Stimulated activated CD4-positive, alpha-beta T cell treated with anti-CD3 and anti-CD28 coated beads, TNF-alpha, amount 100 ng/mL, for 4 hours (primary cell): ENCODE measurements around the gene ABCF2.

ENCODE experiments used
- DNase-seq, 3 experiments: peaks; one replicate each; pipeline ENCODE4 v3.0.0-alpha.2; 2020; ENCODE audit warnings: low read depth in 3 of 3

Gene ABCF2

DNA sequence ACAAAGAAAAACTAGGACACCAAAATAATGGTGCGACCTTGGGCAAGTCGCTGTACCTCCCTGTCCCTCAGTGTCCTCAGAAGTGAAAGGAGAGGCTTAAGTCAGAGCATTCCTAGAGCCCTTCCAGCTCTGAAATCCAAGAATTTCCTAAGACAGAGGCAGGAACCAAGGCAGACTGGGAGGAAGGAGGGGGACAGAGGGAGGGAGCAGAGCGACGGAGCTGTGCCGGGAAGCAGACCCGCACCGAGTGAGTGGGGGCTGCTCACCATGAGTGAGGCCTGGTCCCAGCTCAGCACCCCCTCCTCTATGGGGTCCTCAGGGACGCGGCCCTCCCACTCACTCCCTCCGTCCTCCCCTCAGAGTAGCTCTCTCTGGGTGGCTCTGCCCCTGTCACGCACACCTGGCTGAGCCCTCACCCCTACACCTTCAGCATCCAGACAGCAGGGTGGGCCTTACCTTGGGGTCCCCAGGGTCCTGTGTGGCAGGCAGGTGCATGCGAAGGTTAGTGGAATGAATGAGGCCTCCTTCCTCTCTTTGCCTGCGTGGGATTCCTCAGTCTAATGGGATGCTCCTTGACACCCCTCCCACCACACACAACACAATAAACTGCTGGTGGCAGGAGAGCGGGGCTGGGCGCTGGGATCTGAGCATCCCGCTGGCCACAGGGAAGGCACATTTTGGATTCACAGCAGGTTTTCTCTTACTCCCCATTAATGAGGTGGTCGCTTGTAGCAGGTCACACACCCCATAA lies 26.1 kb upstream of the ABCF2 start:
- no peak for DNase-seq

DNA sequence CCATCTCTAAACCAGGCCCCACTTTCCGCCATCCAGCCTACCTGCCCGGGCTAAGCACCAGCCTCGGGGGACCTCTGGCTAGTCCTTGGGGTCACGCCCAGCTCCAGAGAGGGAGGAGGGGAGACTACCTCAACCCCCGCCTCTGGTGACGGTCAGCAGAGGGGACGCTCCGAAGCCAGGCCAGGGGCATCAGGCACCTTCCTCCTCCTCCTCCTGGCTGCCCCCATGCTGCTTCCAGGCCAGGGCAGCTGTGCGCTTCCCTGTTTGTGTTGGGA lies 25.5 kb upstream of the ABCF2 start:
- DNase-seq: no peak

DNA sequence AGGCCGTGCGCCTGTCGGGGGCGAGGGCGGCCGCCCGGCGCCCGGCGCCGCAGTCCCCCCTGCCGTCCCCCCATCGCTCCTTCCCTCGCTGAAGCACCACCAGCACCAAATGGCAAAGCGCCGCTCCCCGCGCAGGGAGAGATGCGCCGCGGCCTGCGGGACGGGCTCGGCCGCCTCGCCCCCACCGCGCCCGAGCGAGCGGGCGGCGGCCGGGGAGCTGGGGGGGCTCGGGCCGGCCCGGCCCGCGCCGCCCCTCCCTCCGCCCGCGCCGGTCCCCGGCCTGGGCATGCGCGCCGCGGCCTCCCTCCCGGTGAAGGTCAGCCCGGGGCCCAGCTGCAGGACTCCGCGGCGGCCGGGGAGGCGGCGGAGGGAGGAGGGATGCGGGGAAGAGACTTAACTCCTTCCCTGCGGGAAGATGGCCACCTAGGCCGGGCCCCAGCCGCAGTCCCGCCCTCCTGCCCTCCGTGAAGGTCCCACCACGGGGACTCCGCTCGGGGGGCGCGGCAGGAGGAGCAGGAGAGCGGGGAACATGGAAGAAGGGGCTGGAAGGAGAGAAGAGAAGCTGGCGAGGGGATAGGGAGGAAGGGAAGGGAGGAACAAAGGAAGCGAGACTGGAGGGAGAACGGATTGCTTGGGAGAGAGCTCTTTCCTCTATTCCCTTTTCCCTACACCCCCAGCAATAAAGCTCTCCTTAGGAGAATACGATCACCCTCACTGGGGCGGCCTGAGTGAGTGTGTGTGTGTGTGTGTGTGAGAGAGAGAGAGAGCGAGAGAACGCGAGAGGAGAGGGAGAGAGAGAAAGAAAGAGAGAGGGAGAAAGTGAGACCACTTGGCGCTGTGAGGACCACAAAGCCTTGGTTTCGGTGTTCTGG lies 24.9 kb upstream of the ABCF2 start:
- no peak for DNase-seq

DNA sequence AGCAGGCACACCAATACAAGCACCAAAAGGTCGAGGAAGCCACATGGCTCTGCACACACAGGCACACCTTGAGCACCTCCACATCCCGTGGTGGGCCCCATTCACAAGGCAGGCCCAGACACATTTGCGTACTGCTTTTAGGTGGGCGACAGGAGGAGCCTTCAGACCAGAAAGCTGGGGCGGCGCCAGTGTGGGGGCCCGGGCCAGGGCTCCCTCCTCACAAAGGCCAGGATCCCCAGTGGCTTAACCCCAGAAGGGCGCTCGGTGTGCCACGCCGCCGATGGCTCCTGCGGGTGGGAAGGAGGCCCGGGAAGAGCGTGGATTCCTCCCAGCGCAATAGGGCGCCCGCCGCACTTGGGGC lies 24.3 kb upstream of the ABCF2 start:
- DNase-seq: no peak

DNA sequence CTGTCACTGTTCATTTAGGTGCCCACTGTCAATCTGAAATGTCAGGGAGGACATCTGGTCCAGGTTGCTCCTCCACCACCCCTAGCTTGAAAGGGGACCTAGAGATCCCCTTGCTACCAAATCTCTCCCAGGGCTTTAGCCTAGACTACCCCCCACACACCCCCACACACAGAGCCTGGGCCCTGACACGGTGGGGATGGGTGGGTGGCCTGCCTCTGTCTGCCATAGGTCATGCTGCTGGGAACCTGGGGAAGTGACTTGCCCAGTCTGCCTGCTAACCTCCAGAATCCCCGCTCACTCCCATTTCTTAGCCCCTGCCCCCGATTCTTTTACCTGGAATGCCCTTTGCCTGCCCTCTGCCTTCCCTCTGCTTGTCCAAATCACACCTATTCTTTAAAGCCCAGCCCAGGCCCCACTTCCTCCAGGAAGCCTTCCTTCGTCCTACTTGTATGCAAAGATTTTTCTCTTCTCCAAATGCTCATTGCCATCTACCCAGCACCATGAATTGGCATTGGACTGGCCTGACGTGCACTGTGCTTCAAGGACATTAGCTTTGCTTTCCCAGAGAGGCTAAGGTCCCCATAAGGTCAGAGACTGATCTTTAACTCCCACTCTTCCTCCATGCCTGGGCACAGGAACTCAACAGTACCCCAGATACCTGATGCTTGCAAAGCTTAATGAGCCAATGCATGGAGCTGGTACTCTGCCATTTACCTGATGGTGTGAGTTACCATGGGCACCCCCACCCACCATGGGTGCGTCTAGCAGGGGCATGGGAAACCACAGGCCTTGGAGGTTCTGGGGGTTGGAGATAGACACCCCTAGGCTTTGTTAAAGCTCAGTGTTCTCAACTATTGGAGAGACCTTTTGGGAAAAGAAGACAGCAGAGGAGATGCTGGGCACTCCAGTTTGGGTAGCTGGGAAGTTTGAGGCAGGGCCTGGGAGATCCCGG lies 23.5 kb upstream of the ABCF2 start:
- no peak for DNase-seq

DNA sequence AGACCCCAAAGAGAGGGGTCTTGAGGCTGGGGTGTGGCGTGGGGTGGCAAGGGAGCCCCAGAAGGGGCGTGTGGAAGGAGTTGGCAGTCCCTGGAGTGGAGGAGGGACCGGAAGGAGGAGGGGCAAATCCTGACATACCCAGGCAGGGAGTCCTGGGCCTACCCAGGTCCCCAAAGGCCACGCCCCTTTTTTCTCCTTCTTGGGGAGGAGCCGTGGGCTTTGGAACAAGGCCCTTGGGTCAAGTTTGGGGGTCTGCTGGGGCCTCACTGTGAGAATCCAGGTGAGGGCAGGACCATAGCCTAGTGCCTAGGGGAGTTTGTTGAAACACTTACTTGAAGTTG lies 22.7 kb upstream of the ABCF2 start:
- DNase-seq: no peak

DNA sequence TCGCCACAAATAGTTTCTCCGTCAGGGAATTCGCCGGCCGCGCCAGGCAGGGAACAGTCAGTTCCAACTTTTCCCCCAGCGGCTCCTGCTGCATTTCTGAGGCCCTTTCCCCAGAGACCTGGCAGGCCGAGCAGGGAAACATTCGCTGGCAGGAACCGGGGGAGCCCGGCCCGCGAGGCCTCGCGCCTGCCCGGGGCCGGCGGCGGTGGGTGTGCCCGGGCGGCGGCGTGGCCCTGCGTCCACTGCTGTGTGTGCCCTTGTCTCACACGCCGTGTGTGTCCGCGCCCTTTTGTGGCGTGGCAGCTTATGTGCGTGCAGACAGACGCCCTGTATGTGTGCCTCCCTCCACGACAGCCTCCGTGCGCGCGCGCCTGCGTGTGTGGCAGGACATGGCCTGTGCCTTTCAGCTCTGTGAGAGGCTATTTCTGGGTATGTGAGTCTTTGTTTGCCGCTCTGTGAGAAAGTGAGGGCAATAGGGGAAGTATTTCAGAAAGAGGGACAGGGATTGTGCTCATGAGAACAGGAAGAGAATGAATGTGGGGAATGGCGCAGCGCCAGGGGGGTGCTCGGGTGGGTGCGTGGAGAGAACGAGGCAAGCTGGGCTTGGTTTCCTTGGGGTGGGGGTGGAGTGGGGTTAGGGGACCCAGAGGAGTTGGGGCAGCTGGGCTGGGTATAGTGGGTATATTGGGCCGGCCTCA lies 22.2 kb upstream of the ABCF2 start:
- DNase-seq: no peak

DNA sequence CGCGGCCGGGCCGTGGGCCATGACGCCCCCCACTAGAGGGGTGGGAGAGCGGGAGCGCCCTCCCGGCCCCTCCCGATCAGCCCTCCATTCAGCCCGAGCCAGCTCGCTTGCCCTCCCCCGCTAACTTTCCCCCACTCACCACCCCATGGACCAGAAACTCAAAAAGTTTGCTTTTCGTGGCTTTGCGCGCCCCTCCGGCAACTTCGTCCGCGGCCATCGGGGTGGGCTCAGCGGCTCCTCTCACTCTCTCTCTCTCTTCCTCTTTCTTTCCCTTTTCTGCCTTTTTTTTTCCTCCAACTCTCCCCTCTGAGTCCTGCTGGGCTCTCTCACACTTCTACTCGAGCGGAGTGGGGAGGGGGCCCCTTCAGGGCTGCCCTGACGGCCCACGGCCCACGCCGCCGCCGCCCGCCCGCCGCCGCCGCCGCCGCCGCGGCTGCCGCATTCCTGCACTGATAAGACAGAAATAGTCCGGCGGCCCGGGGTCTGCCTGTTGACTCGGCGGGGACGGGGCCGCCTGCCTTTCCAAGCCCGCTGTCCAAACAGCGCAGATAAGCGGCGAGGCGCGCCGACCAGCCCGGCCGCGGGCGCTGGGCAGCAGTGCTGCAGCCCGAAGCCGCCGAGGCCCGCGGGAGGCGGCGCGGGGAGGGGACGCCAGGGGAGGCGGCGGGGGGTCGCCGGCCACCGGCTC lies 21.5 kb upstream of the ABCF2 start, which contains the start of gene SMARCD3:
SMARCD3 (minus strand) TSS at position 349 of the 688 bp plus-strand sequence; CDS start at position 217, 132 bp downstream.
- DNase-seq: no peak

DNA sequence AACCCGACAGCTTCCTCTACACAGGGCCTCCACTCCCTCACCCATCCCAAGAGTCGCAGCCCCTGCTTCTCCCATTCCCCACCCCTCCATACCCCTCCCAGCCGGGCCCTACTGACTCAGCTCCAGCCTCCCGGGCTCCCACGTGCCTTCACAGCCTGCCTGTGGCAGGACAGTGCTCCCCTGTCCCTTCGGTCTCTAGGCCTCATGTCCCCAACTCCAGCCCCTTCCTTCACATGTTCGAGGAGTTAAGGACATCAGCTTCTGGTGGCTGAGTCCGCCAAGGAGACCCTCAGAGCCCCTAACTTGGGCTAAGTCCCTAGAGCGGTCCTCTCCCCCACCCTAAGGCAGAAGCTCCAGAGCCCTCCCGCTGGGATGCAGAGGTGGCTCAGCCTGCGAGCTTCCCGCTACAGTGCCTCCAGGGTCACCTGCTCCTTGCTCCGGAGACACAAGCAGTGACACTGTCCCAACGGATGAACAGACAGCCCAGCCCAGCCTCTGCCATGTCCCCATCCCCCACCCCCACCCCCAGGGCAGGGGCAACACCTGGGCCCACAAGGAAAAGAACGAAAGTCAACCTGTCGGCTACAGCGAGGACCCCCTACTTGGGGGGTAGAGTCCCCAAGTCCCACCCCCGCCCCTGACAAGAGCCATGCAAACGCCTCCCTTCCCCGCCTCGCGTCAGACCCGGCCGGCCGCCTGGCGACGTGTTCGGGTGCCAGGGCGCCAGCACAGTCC lies 20.8 kb upstream of the ABCF2 start:
- DNase-seq: no peak

DNA sequence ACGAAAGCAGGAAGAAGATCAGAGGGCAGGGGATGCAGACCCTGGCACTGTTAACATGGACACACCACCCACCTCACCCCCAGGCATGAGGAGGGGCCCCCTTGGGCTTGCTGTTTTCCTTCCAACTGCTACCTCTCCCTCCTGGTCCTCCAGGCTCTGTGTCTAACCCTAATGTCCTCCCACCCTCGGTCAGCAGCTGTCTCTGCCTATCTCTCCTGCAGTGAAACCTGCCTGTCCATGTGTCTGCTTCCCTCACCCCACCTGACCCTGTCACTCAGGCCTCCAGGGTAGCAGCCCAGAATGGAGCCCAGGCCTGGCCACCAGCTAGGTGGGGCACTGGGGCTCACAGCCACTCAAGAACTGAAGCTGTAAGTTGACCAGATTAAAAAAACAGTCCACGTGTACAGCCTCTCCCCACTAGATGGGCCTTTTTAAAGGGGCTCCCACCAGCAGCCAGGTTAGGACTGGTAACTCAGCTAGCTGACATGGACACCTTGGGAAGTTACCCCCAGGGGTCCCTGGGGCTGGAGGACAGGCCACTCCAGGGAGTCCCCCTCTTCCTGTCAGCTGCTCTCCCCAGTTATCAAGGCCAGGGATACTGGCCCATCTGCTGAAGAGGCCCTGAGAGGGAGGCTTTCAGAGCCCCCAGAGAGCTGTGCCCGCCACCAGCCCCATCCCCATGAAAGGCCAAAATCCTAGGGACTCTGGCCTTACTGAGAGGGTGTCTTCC lies 20.0 kb upstream of the ABCF2 start:
- DNase-seq: no peak

DNA sequence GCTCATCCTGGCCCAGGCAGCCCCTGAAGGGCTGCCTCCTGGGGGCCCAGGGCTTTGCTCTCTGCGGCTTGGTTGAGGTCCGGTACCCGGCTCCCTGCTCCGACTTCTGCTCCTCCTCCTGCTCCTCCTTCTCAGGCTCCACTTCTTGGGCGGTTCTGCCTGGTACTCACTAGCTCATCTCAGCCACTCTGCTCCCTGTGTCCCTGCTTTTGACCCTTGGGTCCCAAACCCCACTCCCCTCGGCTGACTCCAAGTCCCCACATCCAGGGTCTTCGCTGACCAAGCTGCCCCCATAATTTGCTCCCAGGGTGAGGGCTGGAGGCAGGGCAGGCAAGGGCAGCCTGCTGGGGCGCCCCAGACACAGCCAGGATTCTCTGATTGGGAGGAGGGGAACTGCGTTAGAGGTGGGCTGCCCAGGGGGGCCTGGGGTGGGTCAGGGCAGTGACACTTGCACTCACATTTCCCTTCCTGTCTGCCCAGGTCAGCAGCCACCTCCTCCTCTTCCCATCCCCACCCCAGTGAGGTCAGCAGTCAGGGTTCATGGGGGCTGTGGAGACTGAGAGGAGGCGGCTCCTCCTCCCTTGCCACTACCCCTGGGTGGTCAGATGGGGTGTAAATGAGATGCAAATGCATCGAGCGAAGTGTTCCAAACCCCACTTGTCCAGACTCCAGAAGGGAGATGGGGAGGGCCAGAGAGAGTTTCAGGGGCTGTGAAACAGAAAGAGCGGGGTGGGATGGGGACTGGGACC lies 19.3 kb upstream of the ABCF2 start:
- DNase-seq: no peak

DNA sequence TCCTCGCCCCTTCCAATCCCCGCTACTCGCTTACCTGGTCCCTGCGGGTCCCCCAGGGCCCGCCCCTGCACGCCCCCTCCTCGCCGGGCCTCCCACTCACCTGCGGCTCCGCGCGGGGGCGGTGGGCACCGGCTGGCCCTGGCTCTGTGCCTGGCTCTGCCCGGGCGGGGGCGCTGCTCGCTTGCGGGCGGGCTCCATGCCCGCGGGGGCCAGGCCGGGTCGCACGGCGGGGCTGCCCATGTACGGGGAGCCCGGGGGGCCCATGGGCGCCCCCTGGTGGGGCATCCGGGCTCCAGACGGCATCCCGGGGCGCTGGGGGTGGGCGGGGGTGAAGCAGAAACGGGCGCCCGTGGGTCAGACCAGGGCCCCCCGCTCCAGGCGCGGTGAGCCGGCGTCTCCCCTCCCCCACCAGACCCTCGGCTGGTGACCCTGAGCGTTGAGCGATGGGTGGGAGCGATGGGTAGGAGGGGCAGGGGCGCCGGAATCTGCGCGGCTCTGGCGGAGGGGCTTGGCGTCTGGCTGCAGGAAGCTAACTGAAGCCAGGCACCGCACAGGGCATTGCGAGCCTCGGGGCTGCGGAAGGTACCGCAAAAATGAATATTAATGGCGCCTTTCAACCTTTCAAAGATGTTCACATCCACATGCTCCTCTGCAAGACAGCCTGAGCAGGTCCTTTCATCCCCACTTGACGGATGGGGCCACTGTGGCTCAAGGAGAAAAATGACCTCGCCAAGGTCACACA lies 18.5 kb upstream of the ABCF2 start:
- DNase-seq: peak in 2 of 3 experiments; percentile 44 to 45

DNA sequence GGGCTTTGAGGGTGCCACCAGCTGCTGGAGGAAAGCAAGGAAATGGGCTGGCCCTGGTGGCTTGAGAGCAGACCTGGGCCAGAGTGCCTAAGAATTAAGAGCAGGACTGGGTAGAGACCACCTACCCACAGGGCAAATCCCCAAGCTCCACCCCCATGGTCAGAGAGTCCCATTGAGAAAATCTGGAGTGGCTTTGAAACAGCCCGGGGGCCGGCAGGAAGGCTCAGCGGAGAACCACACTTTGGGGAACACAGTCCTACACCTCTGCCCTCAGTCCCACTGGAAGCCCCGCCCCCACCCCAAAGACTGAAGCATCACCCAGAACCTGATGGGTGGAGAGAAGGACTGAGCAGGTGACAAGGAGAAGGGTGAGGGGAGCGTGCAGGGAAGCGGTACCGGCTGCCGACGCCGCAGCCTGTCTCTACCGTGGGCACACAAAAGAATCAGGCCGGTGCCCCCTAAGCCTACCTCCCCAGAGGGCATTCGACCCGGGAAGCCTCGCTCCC lies 17.9 kb upstream of the ABCF2 start:
- no peak for DNase-seq

DNA sequence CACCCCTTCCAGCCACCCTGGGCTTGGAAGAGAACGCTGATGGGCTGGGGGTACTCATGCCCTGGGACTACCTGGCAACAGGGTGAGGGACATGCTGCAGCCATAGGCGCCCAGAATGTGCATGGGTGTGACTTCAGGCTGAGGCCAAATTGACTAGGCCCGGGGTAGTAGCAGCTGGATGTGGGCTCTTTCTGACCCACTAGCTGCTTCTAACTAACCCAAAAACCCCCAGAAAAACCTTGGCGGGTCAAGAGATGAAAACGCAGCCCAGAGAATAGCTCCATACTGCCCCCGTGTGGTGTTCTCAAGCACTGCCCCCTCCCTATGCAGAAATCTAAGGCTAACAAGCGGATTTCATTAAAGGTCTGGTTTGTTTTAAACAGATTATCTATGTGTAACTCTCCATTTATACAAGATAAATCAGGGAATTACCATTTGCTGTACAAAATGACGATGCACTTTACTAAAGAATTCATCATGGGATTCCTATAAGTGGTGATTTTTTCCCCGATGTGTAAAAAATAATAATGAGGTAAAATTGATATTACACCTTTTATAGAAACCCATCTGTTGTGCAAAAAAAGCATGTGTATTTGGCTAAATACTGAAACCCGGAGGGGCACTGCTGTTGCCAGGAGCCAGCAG lies 17.3 kb upstream of the ABCF2 start:
- no peak for DNase-seq

DNA sequence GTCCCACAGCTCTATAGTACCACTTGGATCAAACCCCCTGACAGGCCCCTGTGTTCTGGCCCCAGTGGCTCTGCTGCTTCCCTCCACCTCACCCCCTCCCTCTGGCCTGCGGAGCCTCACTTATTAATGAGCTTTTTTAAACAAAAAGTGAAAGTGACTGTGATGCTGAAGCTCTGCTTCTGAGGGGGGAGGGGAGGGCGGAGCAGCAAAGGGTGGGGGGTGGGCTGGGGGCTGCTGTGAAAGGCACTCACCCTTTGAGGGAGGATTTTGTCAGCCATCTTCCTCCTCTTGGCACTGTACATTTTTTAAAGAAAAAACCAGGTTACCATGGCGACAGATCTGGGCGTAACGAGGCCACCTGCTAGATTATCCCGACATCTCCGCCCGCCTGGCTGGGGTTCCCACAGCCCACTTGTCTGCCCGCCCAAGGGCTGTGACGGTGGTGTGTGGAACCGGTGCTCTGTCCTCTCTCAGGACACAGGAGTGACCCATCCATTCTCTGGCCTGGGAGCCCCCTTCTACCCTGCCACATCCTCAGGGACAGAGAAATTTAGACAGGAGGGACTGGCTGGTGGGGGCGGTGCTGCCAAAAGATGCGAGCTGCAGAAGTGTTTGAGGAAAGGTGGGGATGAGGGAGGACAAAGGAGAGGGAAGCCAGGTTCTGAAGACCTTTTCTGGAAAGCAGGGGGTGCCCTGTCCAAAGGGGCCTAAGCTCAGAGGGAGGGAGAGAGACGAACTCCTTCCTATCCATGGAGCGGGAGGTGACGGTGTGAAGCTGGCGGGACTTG lies 16.6 kb upstream of the ABCF2 start:
- no peak for DNase-seq

DNA sequence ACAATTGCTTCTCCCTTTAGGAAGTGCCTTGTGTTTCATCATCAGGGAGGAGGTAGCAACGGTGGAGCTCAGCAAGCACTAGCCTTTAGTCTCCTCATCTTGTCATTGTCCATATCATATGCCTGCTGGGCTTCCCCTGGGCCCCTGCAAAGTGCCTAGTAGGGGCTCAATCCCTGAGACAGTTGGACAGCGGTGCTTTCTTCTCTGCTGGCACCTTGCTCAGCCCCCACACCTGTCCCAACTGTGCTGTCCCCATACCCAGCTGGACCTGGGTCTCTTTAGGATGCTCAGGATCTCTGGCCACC lies 16.0 kb upstream of the ABCF2 start:
- DNase-seq: no peak
